ENCODE data around the gene KLF12.

The KLF12 gene

GRCh38 chr13:74093691-74094090 is 40.5 kb downstream of the KLF12 start:
- no peaks in the 10 kb centered on the region for H3K9me3 ChIP-seq (ENCODE audit: control insufficient read depth, insufficient read depth, low read length)
- no peaks in the 10 kb centered on the region for H3K36me3 ChIP-seq (ENCODE audit: control insufficient read depth, insufficient read depth, low read length)
- H3K4me1 ChIP-seq (ENCODE audit: control insufficient read depth, insufficient read depth, low read length) = no peaks in the 10 kb centered on the region
- no peaks in the 10 kb centered on the region for H3K27me3 ChIP-seq (ENCODE audit: control insufficient read depth, insufficient read depth, low read length)
- no peak overlapping the region for H3K9ac ChIP-seq (ENCODE audit: low read depth, low read length)
- H3K4me3 ChIP-seq (ENCODE audit: low read depth, low read length) = no peak overlapping the region

- Histone ChIP-seq H3K27me3 (ENCODE audit: control insufficient read depth, insufficient read depth, low read length) (no peaks in the 10 kb centered on the region), H3K4me1 (ENCODE audit: control insufficient read depth, insufficient read depth, low read length) (no peaks in the 10 kb centered on the region), H3K9me3 (ENCODE audit: control insufficient read depth, insufficient read depth, low read length) (no peaks in the 10 kb centered on the region), H3K9ac (ENCODE audit: low read depth, low read length) (no peak overlapping the region), H3K4me3 (ENCODE audit: low read depth, low read length) (no peak overlapping the region), H3K36me3 (ENCODE audit: control insufficient read depth, insufficient read depth, low read length) (no peaks in the 10 kb centered on the region)
Measured at GRCh38 chr13:74092711-74093110, 41.5 kb downstream of the KLF12 start.

- Histone ChIP-seq H3K36me3 (ENCODE audit: control insufficient read depth, insufficient read depth, low read length) (no peaks in the 10 kb centered on the region), H3K4me1 (ENCODE audit: control insufficient read depth, insufficient read depth, low read length) (no peaks in the 10 kb centered on the region), H3K9ac (ENCODE audit: low read depth, low read length) (no peak overlapping the region), H3K27me3 (ENCODE audit: control insufficient read depth, insufficient read depth, low read length) (no peaks in the 10 kb centered on the region), H3K4me3 (ENCODE audit: low read depth, low read length) (no peak overlapping the region), H3K9me3 (ENCODE audit: control insufficient read depth, insufficient read depth, low read length) (no peaks in the 10 kb centered on the region)
Measured at GRCh38 chr13:74090869-74091605, 43.2 kb downstream of the KLF12 start.

GRCh38 chr13:74090397-74090796 is 43.8 kb downstream of the KLF12 start:
- H3K27me3 ChIP-seq (ENCODE audit: control insufficient read depth, insufficient read depth, low read length) = no peaks in the 10 kb centered on the region
- no peaks in the 10 kb centered on the region for H3K36me3 ChIP-seq (ENCODE audit: control insufficient read depth, insufficient read depth, low read length)
- no peak overlapping the region for H3K4me3 ChIP-seq (ENCODE audit: low read depth, low read length)
- no peaks in the 10 kb centered on the region for H3K9me3 ChIP-seq (ENCODE audit: control insufficient read depth, insufficient read depth, low read length)
- H3K4me1 ChIP-seq (ENCODE audit: control insufficient read depth, insufficient read depth, low read length) = no peaks in the 10 kb centered on the region
- no peak overlapping the region for H3K9ac ChIP-seq (ENCODE audit: low read depth, low read length)

- no peaks in the 10 kb centered on the region for H3K9me3 ChIP-seq (ENCODE audit: control insufficient read depth, insufficient read depth, low read length)
- H3K27me3 ChIP-seq (ENCODE audit: control insufficient read depth, insufficient read depth, low read length) = no peaks in the 10 kb centered on the region
- H3K9ac ChIP-seq (ENCODE audit: low read depth, low read length) = no peak overlapping the region
- no peak overlapping the region for H3K4me3 ChIP-seq (ENCODE audit: low read depth, low read length)
- no peaks in the 10 kb centered on the region for H3K4me1 ChIP-seq (ENCODE audit: control insufficient read depth, insufficient read depth, low read length)
- no peaks in the 10 kb centered on the region for H3K36me3 ChIP-seq (ENCODE audit: control insufficient read depth, insufficient read depth, low read length)
Measured at GRCh38 chr13:74087357-74087756, 46.8 kb downstream of the KLF12 start.

Data from iPS-15b (cell line).